KMS-11 (cell line): Measurements from ENCODE around the gene SNRPF.

ENCODE experiments used
- H2AFZ ChIP-seq: fragments of 200-600 bp; sonication (generic); 2 replicates; pipeline ENCODE4 v1.6.1; 2016; ENCODE audit warnings: antibody characterized with exemption, mixed run types, low read depth
- H3K27ac ChIP-seq: fragments of 200-600 bp; sonication (generic); 2 replicates; pipeline ENCODE4 v1.6.1; 2016; ENCODE audit warnings: mild to moderate bottlenecking, mixed run types
- H3K27me3 ChIP-seq: fragments of 200-600 bp; sonication (generic); 2 replicates; pipeline ENCODE4 v1.6.1; 2017; ENCODE audit warnings: mild to moderate bottlenecking, low read depth, mixed run types, moderate library complexity; ENCODE audit not compliant: insufficient read depth
- H3K36me3 ChIP-seq: fragments of 200-600 bp; sonication (generic); 2 replicates; pipeline ENCODE4 v1.6.1; 2017; ENCODE audit warnings: mild to moderate bottlenecking, mixed run types; ENCODE audit not compliant: insufficient read depth
- H3K4me1 ChIP-seq: fragments of 200-600 bp; sonication (generic); 2 replicates; pipeline ENCODE4 v1.6.1; 2016; ENCODE audit warnings: mild to moderate bottlenecking, low read depth, mixed run types; ENCODE audit not compliant: poor library complexity, severe bottlenecking
- H3K4me2 ChIP-seq: fragments of 200-600 bp; sonication (generic); 2 replicates; pipeline ENCODE4 v1.7.0; 2016; ENCODE audit warnings: mild to moderate bottlenecking, mixed run types
- H3K4me3 ChIP-seq: fragments of 200-600 bp; sonication (generic); IDR thresholded peaks from 2 replicates; pipeline ENCODE4 v1.6.1; 2017; ENCODE audit warnings: low read depth, low read length, mixed read lengths; ENCODE audit not compliant: insufficient read depth
- H3K79me2 ChIP-seq: fragments of 200-600 bp; sonication (generic); 2 replicates; pipeline ENCODE4 v1.6.1; 2016; ENCODE audit warnings: low read depth, mixed run types; ENCODE audit not compliant: insufficient read depth
- H3K9ac ChIP-seq: fragments of 200-600 bp; sonication (generic); 2 replicates; pipeline ENCODE4 v1.6.1; 2016; ENCODE audit warnings: mild to moderate bottlenecking, mixed run types
- H4K20me1 ChIP-seq: fragments of 200-600 bp; sonication (generic); 2 replicates; pipeline ENCODE4 v1.6.1; 2016; ENCODE audit warnings: mild to moderate bottlenecking, mixed run types; ENCODE audit not compliant: insufficient read depth
- TF ChIP-seq, protein P1 (sequence below): fragments of 200-600 bp; sonication (generic); conservative IDR thresholded peaks from 2 replicates; pipeline ENCODE4 v1.6.1; 2017; ENCODE audit warnings: low read depth, mild to moderate bottlenecking, antibody characterized with exemption, low read length, moderate library complexity, mixed read lengths

The SNRPF gene

DNA sequence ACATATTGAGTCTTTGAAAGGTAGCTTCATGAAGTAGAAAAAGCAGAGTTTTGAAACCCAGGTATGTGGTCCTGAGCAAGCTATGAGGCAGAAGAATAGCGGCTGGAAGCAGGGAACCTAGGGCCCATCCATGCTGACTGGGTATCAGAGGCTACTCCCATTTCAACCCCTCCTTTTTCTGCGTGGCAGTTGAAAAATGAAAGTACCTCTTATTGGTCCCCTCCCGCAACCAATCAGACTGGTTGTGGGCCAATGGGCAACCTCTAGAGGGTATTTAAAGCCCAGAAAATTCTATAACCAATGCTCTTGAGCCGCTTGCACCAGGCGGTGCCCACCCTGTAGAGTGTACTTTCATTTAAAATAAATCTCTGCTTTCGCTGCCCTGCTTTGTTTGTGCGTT, 1.6 kb upstream of the SNRPF start:
- H3K27ac ChIP-seq = no peak overlapping the region
- no peak overlapping the region for H2AFZ ChIP-seq
- peaks cover 10% of the 10 kb centered on the region for H3K4me1 ChIP-seq
- H3K27me3 ChIP-seq = no peaks in the 10 kb centered on the region
- no peak overlapping the region for H3K4me2 ChIP-seq
- H3K9ac ChIP-seq = no peak overlapping the region
- H3K36me3 ChIP-seq = no peaks in the 10 kb centered on the region; the same call in 1 of the 2 replicates
- H3K79me2 ChIP-seq = peaks cover 31% of the 10 kb centered on the region
- H4K20me1 ChIP-seq = no peaks in the 10 kb centered on the region
- TF ChIP-seq, protein P1, sequence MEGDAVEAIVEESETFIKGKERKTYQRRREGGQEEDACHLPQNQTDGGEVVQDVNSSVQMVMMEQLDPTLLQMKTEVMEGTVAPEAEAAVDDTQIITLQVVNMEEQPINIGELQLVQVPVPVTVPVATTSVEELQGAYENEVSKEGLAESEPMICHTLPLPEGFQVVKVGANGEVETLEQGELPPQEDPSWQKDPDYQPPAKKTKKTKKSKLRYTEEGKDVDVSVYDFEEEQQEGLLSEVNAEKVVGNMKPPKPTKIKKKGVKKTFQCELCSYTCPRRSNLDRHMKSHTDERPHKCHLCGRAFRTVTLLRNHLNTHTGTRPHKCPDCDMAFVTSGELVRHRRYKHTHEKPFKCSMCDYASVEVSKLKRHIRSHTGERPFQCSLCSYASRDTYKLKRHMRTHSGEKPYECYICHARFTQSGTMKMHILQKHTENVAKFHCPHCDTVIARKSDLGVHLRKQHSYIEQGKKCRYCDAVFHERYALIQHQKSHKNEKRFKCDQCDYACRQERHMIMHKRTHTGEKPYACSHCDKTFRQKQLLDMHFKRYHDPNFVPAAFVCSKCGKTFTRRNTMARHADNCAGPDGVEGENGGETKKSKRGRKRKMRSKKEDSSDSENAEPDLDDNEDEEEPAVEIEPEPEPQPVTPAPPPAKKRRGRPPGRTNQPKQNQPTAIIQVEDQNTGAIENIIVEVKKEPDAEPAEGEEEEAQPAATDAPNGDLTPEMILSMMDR = no peak
- H3K4me3 ChIP-seq = no peak overlapping the region

DNA sequence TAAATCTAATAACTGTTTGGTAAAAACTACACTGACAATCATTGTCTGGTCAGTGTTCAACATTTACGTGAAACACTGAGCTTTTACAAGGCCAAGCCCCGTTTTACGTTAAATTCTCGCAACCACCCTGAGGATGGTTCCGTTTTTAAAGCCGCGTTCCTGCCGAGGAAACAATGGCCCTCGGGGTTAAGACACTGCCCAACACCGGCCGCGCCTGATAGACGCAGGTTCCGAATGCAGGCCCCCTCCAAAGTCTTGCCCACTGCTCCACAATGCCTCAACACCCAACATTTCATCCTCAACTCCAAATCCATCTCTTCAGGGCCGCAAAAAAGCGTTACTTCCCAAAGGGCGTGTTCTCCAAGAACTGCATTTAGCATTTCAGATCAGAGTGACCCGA, 953 bp upstream of the SNRPF start:
- H3K27me3 ChIP-seq = no peaks in the 10 kb centered on the region
- H3K4me3 ChIP-seq = no peak overlapping the region
- H4K20me1 ChIP-seq = no peaks in the 10 kb centered on the region
- H3K4me2 ChIP-seq = no peak overlapping the region
- H3K27ac ChIP-seq = no peak overlapping the region
- no peak overlapping the region for H3K9ac ChIP-seq
- peaks cover 4% of the 10 kb centered on the region; the same call in 1 of the 2 replicates for H3K36me3 ChIP-seq
- H2AFZ ChIP-seq = no peak overlapping the region
- H3K4me1 ChIP-seq = peaks cover 10% of the 10 kb centered on the region
- peaks cover 34% of the 10 kb centered on the region for H3K79me2 ChIP-seq
- TF ChIP-seq, protein P1 = no peak

DNA sequence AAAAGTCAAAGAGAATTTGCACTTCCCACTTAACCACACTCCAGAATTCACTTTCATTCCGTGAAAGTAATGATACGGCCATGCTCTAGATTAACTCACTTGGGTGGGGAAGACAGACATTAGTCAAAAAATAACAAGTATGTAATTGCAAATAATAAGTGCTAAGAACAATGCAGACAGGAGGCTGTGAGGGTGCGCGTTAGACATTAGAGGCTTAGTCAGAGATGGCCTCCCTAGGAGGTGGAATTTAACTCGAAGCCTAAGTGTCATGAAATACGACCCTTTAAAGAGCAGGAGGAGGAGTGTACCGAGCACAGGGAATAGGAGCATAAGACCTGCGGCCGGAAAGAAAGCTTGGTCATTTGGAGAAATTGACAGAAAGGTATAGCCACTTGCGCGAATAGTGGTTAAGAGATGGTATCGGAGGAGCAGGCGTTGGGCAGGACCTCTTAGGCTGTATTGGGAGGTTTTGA, 628 bp downstream of the SNRPF start:
- Histone ChIP-seq H4K20me1 (no peaks in the 10 kb centered on the region), H3K36me3 (peaks cover 4% of the 10 kb centered on the region; the same call in 1 of the 2 replicates), H3K9ac (peak overlapping the region; percentile 75), H3K27me3 (no peaks in the 10 kb centered on the region), H3K4me1 (peaks cover 10% of the 10 kb centered on the region), H3K4me2 (peak overlapping the region; percentile 83), H3K79me2 (peaks cover 37% of the 10 kb centered on the region), H3K27ac (peak overlapping the region; percentile 51), H3K4me3 (no peak overlapping the region), H2AFZ (peak overlapping the region; percentile 81)
- TF ChIP-seq, protein P1 = no peak

DNA sequence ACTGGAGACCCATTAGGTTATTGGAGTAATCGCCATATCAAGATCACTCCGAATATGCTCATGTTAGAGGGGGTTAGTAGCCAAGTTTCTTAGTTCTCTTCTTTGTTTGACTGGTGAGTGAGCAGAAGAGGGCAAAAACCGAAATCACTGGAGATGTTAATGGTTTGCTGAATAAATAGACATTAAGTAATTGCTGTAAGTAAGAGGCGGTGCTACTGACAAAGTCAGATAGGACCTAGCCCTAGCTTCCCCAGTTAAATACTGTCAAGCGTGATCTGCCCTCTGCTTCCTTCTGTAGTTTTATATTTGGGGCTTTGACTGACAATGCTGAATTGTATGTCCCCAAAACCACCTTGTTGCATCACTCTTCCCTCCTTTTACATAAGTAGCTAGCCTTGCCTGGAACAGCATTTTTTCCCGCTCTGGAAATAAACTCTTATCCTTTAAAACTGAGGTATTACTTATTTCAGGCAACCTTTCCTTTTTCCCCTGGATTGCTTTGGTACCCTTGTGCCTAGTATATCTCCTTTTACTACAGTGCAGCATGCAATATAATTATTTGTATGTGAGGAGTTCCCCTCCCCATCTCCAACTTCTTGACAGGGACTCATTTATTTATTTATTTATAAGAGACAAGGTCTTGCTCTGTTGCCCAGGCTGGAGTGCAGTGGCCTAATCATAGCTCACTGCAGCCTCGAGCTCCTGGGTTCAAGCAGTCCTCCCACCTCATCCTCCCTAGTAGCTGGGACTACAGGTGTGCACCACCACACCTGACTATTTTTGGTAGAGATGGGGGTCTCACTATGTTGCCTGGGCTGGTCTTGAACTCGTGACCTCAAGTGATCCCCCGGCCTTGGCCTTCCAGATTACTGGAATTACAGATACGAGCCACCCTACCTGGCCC, 1.4 kb downstream of the SNRPF start:
- H3K4me2 ChIP-seq = peak overlapping the region; percentile 83
- peaks cover 4% of the 10 kb centered on the region; the same call in 1 of the 2 replicates for H3K36me3 ChIP-seq
- no peak overlapping the region for H3K4me3 ChIP-seq
- 0 out of 2 replicates have a peak, but pooled peaks cover 2% of the 10 kb centered on the region for H4K20me1 ChIP-seq
- no peak overlapping the region for H2AFZ ChIP-seq
- peak overlapping the region; percentile 51; the same call in 1 of the 2 replicates for H3K27ac ChIP-seq
- peaks cover 10% of the 10 kb centered on the region for H3K4me1 ChIP-seq
- peak overlapping the region; percentile 75; the same call in 1 of the 2 replicates for H3K9ac ChIP-seq
- TF ChIP-seq, protein P1 = no peak
- peaks cover 37% of the 10 kb centered on the region for H3K79me2 ChIP-seq
- H3K27me3 ChIP-seq = no peaks in the 10 kb centered on the region
